HEK293 (cell line): ENCODE measurements around the gene ENTREP3.

Experiments
- CTCF ChIA-PET: fragments of 350-600 bp; formaldehyde crosslinking; extraction: SDS; loops from one replicate; lab custom pipeline; 2021; ENCODE audit warnings: antibody characterized with exemption; lab: Yijun Ruan, JAX
- POLR2A ChIA-PET: fragments of 300-600 bp; formaldehyde crosslinking; extraction: SDS; loops from one replicate; lab custom pipeline; 2020; ENCODE audit warnings: antibody characterized with exemption, inconsistent platforms; lab: Yijun Ruan, JAX
- H3K27ac ChIP-seq: fragments of 200-500 bp; sonication (Bioruptor generic); 2 replicates; pipeline ENCODE4 v1.5.1; 2014; ENCODE audit warnings: low read depth, low read length, control low read depth, inconsistent platforms; ENCODE audit errors: extremely low read depth
- H3K36me3 ChIP-seq, 2 experiments: fragments of 200-500 bp in 1 of 2; sonication (Bioruptor generic) in 1 of 2; 1 replicate in 1 of 2; 2 replicates in 1 of 2; pipeline ENCODE4 v1.5.1; 2014 to 2017; ENCODE audit warnings: inconsistent platforms in 2 of 2, low read length in 2 of 2; ENCODE audit not compliant: control insufficient read depth in 2 of 2, insufficient read depth in 1 of 2
- H3K4me1 ChIP-seq: fragments of 200-500 bp; sonication (Bioruptor generic); 2 replicates; pipeline ENCODE4 v1.5.1; 2014; ENCODE audit warnings: mild to moderate bottlenecking, low read length, inconsistent platforms; ENCODE audit not compliant: control insufficient read depth, insufficient read depth
- H3K4me3 ChIP-seq: 2 replicates; pipeline ENCODE4 v1.5.1; 2011; ENCODE audit warnings: low read depth, mild to moderate bottlenecking, control low read depth, low read length, moderate library complexity
- H3K9me3 ChIP-seq: fragments of 200-500 bp; sonication (Bioruptor generic); 2 replicates; pipeline ENCODE4 v1.5.1; 2014; ENCODE audit warnings: low read depth, low read length, inconsistent platforms; ENCODE audit not compliant: control insufficient read depth, insufficient read depth
- GFI1B ChIP-seq: fragments of 450-650 bp; formaldehyde crosslinking; IDR thresholded peaks from 2 replicates; pipeline ENCODE4 v1.5.1; 2016; ENCODE audit warnings: missing biosample characterization, missing genetic modification characterization
- HOXC10 ChIP-seq: sonication (generic); formaldehyde crosslinking; IDR thresholded peaks from 2 replicates; pipeline ENCODE4 v1.8.1; 2023; ENCODE audit warnings: mild to moderate bottlenecking, missing genetic modification reagents
- IKZF3 ChIP-seq: fragments of 450-650 bp; IDR thresholded peaks from 2 replicates; pipeline ENCODE4 v1.5.0; 2018; ENCODE audit warnings: missing biosample characterization, mild to moderate bottlenecking, missing genetic modification characterization, moderate library complexity
- KLF1 ChIP-seq: fragments of 450-650 bp; formaldehyde crosslinking; IDR thresholded peaks from 2 replicates; pipeline ENCODE4 v1.5.1; 2016; ENCODE audit warnings: missing biosample characterization, missing genetic modification characterization
- ZBTB20 ChIP-seq: fragments of 450-650 bp; formaldehyde crosslinking; IDR thresholded peaks from 2 replicates; pipeline ENCODE4 v1.5.1; 2016; ENCODE audit warnings: missing biosample characterization, missing genetic modification characterization
- ZIC2 ChIP-seq: fragments of 450-650 bp; formaldehyde crosslinking; IDR thresholded peaks from 2 replicates; pipeline ENCODE4 v1.5.1; 2016; ENCODE audit warnings: missing biosample characterization, missing genetic modification characterization
- ZNF121 ChIP-seq: fragments of 450-650 bp; formaldehyde crosslinking; IDR thresholded peaks from 2 replicates; pipeline ENCODE4 v1.5.1; 2016; ENCODE audit warnings: missing biosample characterization, missing genetic modification characterization
- ZNF146 ChIP-seq: fragments of 450-650 bp; formaldehyde crosslinking; IDR thresholded peaks from 2 replicates; pipeline ENCODE4 v1.5.1; 2016; ENCODE audit warnings: missing biosample characterization, missing genetic modification characterization
- ZNF157 ChIP-seq: fragments of 450-650 bp; formaldehyde crosslinking; IDR thresholded peaks from 2 replicates; pipeline ENCODE4 v1.5.1; 2016; ENCODE audit warnings: missing biosample characterization, missing genetic modification characterization
- ZNF2 ChIP-seq: fragments of 450-650 bp; formaldehyde crosslinking; IDR thresholded peaks from 2 replicates; pipeline ENCODE4 v1.5.1; 2016; ENCODE audit warnings: missing biosample characterization, missing genetic modification characterization
- ZNF223 ChIP-seq: fragments of 450-650 bp; formaldehyde crosslinking; IDR thresholded peaks from 2 replicates; pipeline ENCODE4 v1.5.1; 2016; ENCODE audit warnings: missing biosample characterization, missing genetic modification characterization
- ZNF266 ChIP-seq: fragments of 450-650 bp; formaldehyde crosslinking; IDR thresholded peaks from 2 replicates; pipeline ENCODE4 v1.5.1; 2016; ENCODE audit warnings: missing biosample characterization, missing genetic modification characterization, low read depth
- ZNF341 ChIP-seq: fragments of 450-650 bp; formaldehyde crosslinking; IDR thresholded peaks from 2 replicates; pipeline ENCODE4; 2016; ENCODE audit warnings: low read depth, missing biosample characterization, missing genetic modification characterization
- ZNF366 ChIP-seq: fragments of 450-650 bp; formaldehyde crosslinking; conservative IDR thresholded peaks from 2 replicates; pipeline ENCODE4 v1.5.1; 2016; ENCODE audit warnings: missing biosample characterization, missing genetic modification characterization
- ZNF521 ChIP-seq: fragments of 450-650 bp; formaldehyde crosslinking; IDR thresholded peaks from 2 replicates; pipeline ENCODE4 v1.5.1; 2017; ENCODE audit warnings: missing biosample characterization, mild to moderate bottlenecking, missing genetic modification characterization
- ZNF530 ChIP-seq: fragments of 450-650 bp; formaldehyde crosslinking; IDR thresholded peaks from 2 replicates; pipeline ENCODE4 v1.5.1; 2016; ENCODE audit warnings: low read depth, missing biosample characterization, missing genetic modification characterization
- ZNF707 ChIP-seq: fragments of 450-650 bp; formaldehyde crosslinking; IDR thresholded peaks from 2 replicates; pipeline ENCODE4 v1.5.1; 2016; ENCODE audit warnings: missing biosample characterization, missing genetic modification characterization
- ZNF776 ChIP-seq: fragments of 450-650 bp; formaldehyde crosslinking; IDR thresholded peaks from 2 replicates; pipeline ENCODE4 v1.5.0; 2017; ENCODE audit warnings: missing biosample characterization, missing genetic modification characterization, borderline replicate concordance
- ZNF792 ChIP-seq: fragments of 450-650 bp; formaldehyde crosslinking; IDR thresholded peaks from 2 replicates; pipeline ENCODE4 v1.5.1; 2016; ENCODE audit warnings: missing biosample characterization, missing genetic modification characterization
- ZNF830 ChIP-seq: fragments of 450-650 bp; IDR thresholded peaks from 2 replicates; pipeline ENCODE4 v1.5.0; 2018; ENCODE audit warnings: missing biosample characterization, missing genetic modification characterization, low read depth, mild to moderate bottlenecking, moderate library complexity
- ZXDB ChIP-seq: fragments of 450-650 bp; formaldehyde crosslinking; IDR thresholded peaks from 2 replicates; pipeline ENCODE4 v1.5.1; 2016; ENCODE audit warnings: missing biosample characterization, missing genetic modification characterization
- TF ChIP-seq, protein P1 (sequence below): fragments of 450-650 bp; formaldehyde crosslinking; IDR thresholded peaks from 2 replicates; pipeline ENCODE4 v1.5.1; 2016; ENCODE audit warnings: missing biosample characterization, missing genetic modification characterization
- TF ChIP-seq, protein P2 (sequence below): fragments of 450-650 bp; formaldehyde crosslinking; IDR thresholded peaks from 2 replicates; pipeline ENCODE4 v1.5.1; 2016; ENCODE audit warnings: missing biosample characterization, missing genetic modification characterization
- TF ChIP-seq, protein P3 (sequence below): fragments of 450-650 bp; formaldehyde crosslinking; IDR thresholded peaks from 2 replicates; pipeline ENCODE4 v1.5.1; 2017; ENCODE audit warnings: missing biosample characterization, missing genetic modification characterization
- TF ChIP-seq, protein P4 (sequence below): fragments of 450-650 bp; formaldehyde crosslinking; IDR thresholded peaks from 2 replicates; pipeline ENCODE4; 2016; ENCODE audit warnings: missing biosample characterization, missing genetic modification characterization
- TF ChIP-seq, protein P5 (sequence below): fragments of 450-650 bp; formaldehyde crosslinking; IDR thresholded peaks from 2 replicates; pipeline ENCODE4 v1.5.1; 2016; ENCODE audit warnings: missing biosample characterization, missing genetic modification characterization
- TF ChIP-seq, protein P6 (sequence below): fragments of 450-650 bp; formaldehyde crosslinking; IDR thresholded peaks from 2 replicates; pipeline ENCODE4 v1.5.1; 2016; ENCODE audit warnings: missing biosample characterization, missing genetic modification characterization

ENTREP3 gene

DNA sequence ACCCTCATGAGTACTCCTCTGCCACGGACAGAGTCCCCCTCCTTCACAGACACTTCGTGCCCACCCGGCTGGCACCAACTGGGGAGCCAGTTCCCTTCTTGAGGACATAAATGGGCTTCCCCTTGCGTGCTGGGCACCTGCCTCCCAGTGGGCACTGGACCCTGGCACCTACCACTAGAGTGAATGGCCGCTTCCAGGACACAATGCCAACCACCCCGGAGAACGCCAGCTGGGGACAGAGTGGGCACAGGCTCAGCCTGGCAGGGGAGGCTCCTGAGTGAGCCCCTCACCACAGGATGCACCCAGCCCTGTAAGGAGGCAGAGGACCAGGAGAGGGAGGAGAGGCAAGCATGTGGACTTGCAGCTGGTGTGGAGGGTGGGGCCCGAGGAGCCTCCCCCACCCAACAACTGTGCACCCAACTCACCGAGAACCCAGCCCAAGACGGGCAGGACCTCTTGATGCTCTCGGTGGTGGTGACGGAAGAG lies 1.0 kb downstream of the ENTREP3 start (continued):
- TF ChIP-seq, protein P1, sequence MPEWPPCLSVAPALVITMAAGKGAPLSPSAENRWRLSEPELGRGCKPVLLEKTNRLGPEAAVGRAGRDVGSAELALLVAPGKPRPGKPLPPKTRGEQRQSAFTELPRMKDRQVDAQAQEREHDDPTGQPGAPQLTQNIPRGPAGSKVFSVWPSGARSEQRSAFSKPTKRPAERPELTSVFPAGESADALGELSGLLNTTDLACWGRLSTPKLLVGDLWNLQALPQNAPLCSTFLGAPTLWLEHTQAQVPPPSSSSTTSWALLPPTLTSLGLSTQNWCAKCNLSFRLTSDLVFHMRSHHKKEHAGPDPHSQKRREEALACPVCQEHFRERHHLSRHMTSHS: no peak
- TF ChIP-seq ZNF792 (no peak), ZNF530 (no peak), ZNF157 (no peak), ZNF121 (tag by site-specific recombination) (no peak), KLF1 (peak; percentile 87), ZNF521 (no peak), GFI1B (tag by site-specific recombination) (no peak), ZIC2 (tag by site-specific recombination) (peak; percentile 23), ZNF707 (no peak), ZNF266 (tag by site-specific recombination) (no peak)
- TF ChIP-seq, protein P2, sequence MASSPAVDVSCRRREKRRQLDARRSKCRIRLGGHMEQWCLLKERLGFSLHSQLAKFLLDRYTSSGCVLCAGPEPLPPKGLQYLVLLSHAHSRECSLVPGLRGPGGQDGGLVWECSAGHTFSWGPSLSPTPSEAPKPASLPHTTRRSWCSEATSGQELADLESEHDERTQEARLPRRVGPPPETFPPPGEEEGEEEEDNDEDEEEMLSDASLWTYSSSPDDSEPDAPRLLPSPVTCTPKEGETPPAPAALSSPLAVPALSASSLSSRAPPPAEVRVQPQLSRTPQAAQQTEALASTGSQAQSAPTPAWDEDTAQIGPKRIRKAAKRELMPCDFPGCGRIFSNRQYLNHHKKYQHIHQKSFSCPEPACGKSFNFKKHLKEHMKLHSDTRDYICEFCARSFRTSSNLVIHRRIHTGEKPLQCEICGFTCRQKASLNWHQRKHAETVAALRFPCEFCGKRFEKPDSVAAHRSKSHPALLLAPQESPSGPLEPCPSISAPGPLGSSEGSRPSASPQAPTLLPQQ (tag by site-specific recombination): peak; percentile 20; the same call in 1 of the 2 replicates
- TF ChIP-seq, protein P3, sequence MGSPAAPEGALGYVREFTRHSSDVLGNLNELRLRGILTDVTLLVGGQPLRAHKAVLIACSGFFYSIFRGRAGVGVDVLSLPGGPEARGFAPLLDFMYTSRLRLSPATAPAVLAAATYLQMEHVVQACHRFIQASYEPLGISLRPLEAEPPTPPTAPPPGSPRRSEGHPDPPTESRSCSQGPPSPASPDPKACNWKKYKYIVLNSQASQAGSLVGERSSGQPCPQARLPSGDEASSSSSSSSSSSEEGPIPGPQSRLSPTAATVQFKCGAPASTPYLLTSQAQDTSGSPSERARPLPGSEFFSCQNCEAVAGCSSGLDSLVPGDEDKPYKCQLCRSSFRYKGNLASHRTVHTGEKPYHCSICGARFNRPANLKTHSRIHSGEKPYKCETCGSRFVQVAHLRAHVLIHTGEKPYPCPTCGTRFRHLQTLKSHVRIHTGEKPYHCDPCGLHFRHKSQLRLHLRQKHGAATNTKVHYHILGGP (tag by site-specific recombination): no peak
- TF ChIP-seq, protein P4, sequence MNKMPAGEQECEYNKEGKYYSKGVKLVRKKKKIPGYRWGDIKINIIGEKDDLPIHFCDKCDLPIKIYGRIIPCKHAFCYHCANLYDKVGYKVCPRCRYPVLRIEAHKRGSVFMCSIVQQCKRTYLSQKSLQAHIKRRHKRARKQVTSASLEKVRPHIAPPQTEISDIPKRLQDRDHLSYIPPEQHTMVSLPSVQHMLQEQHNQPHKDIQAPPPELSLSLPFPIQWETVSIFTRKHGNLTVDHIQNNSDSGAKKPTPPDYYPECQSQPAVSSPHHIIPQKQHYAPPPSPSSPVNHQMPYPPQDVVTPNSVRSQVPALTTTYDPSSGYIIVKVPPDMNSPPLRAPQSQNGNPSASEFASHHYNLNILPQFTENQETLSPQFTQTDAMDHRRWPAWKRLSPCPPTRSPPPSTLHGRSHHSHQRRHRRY (tag by site-specific recombination): no peak

DNA sequence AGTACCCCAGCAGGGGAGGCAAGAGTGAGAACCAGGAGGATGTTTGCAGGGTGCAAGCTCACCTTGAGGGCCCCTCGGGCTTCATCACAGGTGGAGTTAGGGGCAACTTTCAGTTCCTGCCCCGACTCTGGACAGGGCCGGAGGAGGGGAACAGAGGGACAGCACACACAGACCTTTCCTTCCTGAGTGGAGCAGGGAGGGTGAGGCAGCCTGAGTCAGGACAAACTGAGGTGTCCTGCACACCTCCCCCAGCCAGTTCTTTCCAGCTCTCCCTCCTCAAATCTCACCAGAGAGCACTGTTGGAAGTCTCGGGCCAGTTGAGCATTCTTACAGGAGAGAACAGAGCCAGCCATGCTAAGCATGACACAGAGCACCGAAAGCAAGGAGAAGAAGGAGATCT lies 1.5 kb downstream of the ENTREP3 start:
- peaks cover 6 to 55% of the 10 kb centered on the region in 2 experiments; a peak in 2 of 3 replicates for H3K36me3 ChIP-seq
- peak overlapping the region; percentile 72; the same call in 1 of the 2 replicates for H3K27ac ChIP-seq
- H3K4me1 ChIP-seq: no peaks in the 10 kb centered on the region
- ChIA-PET POLR2A (interaction anchor here (1.0 to 2.6 kb wide), 2 partner anchors 10 to 52 kb away, joined by 3 to 11 read pairs; no protein-coding TSS in a partner anchor), CTCF (interaction anchor here (1.2 kb wide), 1 partner anchor 12 kb away, joined by 3 read pairs; no protein-coding TSS in a partner anchor)
- TF ChIP-seq ZXDB (tag by site-specific recombination): 0 out of 2 replicates have a peak, but pooled peaks have one; percentile 2
- TF ChIP-seq ZNF776 (tag by site-specific recombination): no peak
- TF ChIP-seq ZBTB20: 0 out of 2 replicates have a peak, but pooled peaks have one; percentile 21
- 0 out of 2 replicates have a peak, but pooled peaks have one; percentile 4 for TF ChIP-seq ZNF366 (tag by site-specific recombination)
- H3K9me3 ChIP-seq: no peaks in the 10 kb centered on the region
- H3K4me3 ChIP-seq: peak overlapping the region; percentile 73

DNA sequence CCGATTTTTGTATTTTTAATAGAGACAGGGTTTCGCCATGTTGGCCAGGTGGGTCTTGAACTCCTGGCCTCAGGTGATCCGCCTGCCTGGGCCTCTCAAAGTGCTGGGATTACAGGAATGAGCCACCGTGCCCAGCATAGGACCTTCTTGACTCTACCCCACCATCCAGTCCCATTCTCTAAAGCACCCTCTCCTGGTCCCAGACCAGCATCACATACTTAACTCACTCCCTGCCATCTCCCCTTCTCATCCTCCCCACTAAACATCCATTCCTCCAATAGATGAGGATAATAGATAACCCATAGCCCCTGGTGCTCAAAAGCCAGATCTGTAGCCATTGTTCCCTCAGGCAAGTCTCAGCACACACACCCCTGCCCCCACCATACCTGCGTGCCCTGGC lies 2.1 kb downstream of the ENTREP3 start:
- ChIA-PET POLR2A (interaction anchor here (1.0 to 2.6 kb wide), 2 partner anchors 9 to 53 kb away, joined by 3 to 11 read pairs; no protein-coding TSS in a partner anchor), CTCF (interaction anchor here (1.2 kb wide), 1 partner anchor 13 kb away, joined by 3 read pairs; no protein-coding TSS in a partner anchor)
- H3K4me1 ChIP-seq: no peaks in the 10 kb centered on the region
- no peak overlapping the region for H3K4me3 ChIP-seq
- no peak overlapping the region for H3K27ac ChIP-seq
- H3K36me3 ChIP-seq: peaks cover 6 to 56% of the 10 kb centered on the region in 2 experiments; a peak in 2 of 3 replicates
- H3K9me3 ChIP-seq: no peaks in the 10 kb centered on the region
- TF ChIP-seq HOXC10 (CRISPR knock-in tag) (no peak), ZNF146 (tag by site-specific recombination) (no peak), ZNF830 (tag by site-specific recombination) (no peak), IKZF3 (0 out of 2 replicates have a peak, but pooled peaks have one; percentile 13), ZNF341 (tag by site-specific recombination) (0 out of 2 replicates have a peak, but pooled peaks have one; percentile 14), ZNF121 (tag by site-specific recombination) (0 out of 2 replicates have a peak, but pooled peaks have one; percentile 5), ZNF2 (tag by site-specific recombination) (peak; percentile 58; the same call in 1 of the 2 replicates), ZNF223 (tag by site-specific recombination) (0 out of 2 replicates have a peak, but pooled peaks have one; percentile 15)
- TF ChIP-seq, protein P5, sequence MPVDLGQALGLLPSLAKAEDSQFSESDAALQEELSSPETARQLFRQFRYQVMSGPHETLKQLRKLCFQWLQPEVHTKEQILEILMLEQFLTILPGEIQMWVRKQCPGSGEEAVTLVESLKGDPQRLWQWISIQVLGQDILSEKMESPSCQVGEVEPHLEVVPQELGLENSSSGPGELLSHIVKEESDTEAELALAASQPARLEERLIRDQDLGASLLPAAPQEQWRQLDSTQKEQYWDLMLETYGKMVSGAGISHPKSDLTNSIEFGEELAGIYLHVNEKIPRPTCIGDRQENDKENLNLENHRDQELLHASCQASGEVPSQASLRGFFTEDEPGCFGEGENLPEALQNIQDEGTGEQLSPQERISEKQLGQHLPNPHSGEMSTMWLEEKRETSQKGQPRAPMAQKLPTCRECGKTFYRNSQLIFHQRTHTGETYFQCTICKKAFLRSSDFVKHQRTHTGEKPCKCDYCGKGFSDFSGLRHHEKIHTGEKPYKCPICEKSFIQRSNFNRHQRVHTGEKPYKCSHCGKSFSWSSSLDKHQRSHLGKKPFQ: no peak
- TF ChIP-seq, protein P6, sequence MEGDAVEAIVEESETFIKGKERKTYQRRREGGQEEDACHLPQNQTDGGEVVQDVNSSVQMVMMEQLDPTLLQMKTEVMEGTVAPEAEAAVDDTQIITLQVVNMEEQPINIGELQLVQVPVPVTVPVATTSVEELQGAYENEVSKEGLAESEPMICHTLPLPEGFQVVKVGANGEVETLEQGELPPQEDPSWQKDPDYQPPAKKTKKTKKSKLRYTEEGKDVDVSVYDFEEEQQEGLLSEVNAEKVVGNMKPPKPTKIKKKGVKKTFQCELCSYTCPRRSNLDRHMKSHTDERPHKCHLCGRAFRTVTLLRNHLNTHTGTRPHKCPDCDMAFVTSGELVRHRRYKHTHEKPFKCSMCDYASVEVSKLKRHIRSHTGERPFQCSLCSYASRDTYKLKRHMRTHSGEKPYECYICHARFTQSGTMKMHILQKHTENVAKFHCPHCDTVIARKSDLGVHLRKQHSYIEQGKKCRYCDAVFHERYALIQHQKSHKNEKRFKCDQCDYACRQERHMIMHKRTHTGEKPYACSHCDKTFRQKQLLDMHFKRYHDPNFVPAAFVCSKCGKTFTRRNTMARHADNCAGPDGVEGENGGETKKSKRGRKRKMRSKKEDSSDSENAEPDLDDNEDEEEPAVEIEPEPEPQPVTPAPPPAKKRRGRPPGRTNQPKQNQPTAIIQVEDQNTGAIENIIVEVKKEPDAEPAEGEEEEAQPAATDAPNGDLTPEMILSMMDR (tag by site-specific recombination): peak; percentile 43
